Fibroblast of gingiva (primary cell): ENCODE data around the gene ATP6V1B1.

Source experiments
- DNase-seq: peaks from one replicate; pipeline ENCODE4 v3.0.0-alpha.2; 2011; ENCODE audit warnings: low read depth

ATP6V1B1 gene

DNA sequence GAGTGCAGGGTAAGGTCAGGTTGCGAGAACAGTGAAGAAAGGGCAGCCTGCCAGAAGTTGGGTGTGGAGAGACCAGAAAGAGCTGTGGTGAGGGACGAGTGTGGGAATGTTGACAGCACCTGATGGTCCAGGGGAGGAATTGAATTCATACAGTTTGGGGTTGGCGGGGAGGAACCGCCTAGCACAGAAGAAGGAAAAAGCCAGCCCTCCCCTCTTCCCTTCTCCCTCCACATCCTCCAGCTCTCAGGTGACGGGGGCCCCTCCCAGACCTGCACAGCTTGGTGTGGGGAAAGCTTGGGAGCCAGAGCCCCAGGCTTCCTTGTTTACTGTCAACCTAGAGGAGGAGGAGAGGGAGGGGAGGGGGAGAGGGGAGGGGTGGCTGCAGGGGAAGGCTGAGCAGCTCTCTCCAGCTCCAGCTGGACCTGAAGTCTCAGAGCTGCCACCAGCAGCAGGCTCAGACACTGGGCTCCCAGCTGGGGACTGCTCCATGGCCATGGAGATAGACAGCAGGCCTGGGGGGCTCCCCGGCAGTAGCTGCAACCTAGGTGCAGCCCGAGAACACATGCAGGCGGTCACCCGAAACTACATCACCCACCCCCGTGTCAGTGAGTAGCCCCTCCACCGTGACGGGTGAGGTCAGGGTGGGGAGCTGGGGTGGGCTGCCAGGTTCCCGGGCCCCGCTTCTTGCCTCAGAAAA, at the start of gene ATP6V1B1:
Gene ATP6V1B1, plus strand, starts transcription at position 433 of the 697 bp plus-strand sequence. Its CDS starts 55 bp downstream, at position 488.
- no peak for DNase-seq

- DNase-seq: no peak
Observed at GRCh38 chr2:70886541-70886987, 49.1 kb upstream of the ATP6V1B1 start.

DNA sequence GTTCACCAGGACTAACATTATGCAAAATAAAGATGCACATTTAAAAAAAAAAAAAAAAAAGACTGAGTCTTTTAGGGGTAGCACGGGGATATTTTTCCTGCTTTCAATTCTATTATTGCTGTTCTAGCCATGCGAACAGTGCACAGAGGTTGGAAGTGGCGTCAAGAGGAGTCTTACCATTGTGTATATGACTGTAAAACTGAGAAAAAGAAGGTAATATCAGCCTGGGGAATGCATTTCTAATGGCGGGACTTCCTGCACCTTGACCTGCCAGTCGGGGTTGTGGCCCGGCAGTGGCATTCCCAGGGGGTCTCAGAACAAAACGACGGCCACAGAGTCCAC, 48.5 kb upstream of the ATP6V1B1 start:
- DNase-seq: no peak

DNA sequence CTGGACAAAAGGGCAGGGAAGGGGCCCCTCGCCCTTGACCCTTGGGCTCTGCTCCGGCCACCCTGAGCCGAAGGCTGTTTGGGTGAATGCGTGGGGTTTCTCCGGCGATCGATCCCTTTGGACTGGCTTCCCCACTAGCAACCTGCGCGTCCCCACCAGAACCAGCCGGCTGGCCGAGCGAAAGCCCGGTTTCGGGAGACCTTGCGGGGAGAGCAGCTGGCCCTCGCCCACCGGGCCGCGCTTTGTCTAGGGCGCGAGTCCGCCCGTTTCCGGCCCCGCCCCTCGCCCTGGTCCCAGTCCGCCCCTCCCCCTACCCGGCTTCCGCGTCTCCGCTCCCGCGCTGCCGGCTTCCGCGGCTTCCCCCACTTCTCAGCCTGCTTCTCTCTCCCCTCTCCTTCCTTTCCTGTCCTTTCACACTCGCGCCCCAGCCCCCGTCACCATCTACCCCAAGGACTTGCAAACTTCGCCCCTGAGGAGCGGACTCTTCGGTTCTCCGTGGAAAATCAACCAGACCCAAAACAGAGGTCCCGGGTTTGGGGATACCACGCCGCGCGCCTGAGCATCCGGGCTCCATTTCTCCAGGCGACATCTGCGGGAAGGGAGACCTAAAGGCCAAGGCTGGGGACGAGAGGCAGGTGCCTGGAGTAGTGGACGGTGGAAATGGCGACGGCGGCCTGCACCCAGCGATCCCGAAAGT, 48.0 kb upstream of the ATP6V1B1 start:
- no peak for DNase-seq

GRCh38 chr2:70888366-70888922, 47.3 kb upstream of the ATP6V1B1 start:
- DNase-seq: no peak

DNA sequence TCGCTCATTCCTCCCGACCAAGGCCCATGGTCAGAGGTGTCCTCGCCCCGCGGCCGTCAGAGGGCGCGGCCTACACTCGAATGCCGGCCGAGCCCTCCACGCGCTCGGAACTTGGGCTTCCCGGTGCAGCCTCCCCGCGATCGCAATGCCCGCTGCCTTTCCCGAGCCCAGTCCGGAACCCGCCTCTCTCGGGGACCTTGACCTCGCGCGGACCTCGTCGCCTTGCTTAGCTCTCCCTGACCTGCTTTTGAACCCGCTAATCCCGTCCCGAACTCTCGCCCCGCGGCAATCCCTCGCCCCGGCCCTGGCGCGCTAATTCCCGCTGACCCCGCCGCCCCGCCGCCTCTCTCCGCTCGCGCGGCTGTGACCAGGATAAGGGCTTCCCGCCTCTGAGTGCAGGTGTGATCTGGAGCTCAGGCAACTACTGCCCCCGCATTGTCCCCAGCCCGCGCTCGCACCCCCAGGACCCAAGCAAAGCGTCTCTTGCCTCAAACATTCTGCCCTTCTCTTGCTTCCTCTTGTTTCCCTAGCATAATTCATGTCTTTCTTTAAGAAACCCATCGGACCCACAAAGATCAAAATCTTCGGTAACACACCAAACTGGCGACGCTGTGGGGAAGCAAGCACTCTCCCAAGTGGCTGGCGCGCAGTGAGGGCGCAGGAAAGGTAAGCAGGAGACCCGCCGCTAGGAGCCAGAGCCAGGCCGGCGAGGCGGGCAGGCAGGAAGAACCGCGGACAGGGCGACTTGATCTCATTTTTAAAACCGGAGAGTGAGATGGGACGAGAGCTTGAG, 46.6 kb upstream of the ATP6V1B1 start:
- DNase-seq: no peak

GRCh38 chr2:70889716-70890037, 46.0 kb upstream of the ATP6V1B1 start:
- DNase-seq: no peak

DNA sequence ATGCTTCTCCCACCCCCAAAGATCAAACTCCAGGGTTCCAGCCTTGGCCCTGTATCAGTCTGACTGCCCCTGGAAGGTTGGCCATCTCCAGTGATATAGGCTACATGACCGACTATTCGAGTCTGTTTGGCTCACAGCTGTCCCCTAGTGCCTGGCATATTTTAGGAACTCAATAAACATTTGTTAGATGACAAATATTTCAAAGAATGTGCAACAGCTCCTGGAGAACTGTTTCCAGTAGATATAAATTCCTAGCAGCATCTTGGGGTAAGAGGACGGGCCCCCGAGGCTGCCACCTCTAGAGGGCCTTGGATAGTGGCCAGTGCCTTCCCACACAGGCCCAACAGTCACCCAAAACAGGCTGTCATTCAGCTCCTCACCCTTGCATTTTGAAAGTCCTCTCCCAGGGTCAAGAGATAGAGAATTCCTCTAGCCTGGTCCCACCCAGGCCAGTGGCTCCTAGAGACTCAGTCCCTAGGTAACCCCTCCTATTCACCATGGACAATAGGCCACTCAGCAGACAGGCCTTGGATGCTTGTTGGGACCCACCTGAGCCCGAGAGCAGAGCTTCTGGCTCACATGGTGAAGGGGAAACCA, 45.1 kb upstream of the ATP6V1B1 start:
- no peak for DNase-seq

- DNase-seq: no peak
Observed at GRCh38 chr2:70891572-70892357, 43.9 kb upstream of the ATP6V1B1 start.

DNA sequence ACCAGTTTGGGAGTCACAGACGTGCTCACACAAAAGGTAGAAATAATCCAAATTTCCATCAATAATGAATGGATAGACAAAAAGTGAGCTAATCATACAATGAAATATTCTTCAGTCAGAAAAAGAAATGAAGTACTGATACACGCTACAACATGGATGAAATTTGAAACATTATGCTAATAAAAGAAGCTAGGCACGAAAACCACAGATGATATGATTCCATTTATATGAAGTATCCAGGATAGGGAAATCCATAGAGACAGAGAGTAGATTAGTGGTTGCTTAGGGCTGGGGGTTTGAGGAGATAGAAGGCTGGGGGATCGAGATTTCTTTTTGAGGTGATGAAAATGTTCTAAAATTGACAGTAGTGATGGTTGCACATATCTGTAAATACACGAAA, 43.0 kb upstream of the ATP6V1B1 start:
- no peak for DNase-seq

DNA sequence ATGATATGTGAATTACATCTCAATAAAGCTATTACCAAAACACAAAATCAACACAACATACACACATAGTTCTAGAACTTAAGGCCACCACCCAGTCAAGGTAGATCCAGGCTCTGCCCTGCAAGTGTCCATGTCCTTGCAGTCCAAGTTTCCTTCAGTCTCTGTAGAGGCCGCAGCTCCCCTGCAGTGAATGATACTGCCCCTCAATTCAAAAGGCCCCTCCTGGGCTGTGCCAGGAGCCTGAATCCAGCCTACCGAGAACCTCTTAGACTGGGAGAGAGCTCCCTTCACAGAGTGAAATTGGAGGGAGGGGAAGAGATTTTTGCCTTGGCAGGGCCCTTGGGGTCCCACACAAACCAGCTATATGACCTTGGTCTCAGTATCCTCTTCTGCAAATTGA, 42.5 kb upstream of the ATP6V1B1 start:
- no peak for DNase-seq

GRCh38 chr2:70894765-70895164, 40.9 kb upstream of the ATP6V1B1 start:
- no peak for DNase-seq

DNA sequence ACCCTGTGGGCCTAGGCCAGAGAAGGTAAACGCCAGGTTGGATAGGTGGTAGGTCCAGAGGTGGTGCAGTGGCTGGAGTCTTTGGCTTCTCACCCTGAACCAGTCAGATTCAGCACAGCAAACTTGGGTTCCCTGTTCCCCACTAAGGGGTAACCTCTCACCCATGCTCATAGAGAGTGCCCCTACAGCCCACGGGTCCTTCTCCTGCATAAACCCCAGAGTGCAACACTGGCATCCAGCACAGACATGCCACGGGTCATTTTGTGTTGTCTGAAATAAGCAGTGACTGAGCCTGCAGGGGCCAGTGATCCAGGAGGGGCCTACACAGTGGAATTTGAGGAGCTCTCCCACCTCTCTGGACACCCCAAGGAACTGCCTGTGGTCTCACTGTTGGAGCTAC, 40.5 kb upstream of the ATP6V1B1 start:
- DNase-seq: no peak

- DNase-seq: no peak
Observed at GRCh38 chr2:70895998-70896764, 39.5 kb upstream of the ATP6V1B1 start.

GRCh38 chr2:70896765-70897202, 38.9 kb upstream of the ATP6V1B1 start:
- no peak for DNase-seq

DNA sequence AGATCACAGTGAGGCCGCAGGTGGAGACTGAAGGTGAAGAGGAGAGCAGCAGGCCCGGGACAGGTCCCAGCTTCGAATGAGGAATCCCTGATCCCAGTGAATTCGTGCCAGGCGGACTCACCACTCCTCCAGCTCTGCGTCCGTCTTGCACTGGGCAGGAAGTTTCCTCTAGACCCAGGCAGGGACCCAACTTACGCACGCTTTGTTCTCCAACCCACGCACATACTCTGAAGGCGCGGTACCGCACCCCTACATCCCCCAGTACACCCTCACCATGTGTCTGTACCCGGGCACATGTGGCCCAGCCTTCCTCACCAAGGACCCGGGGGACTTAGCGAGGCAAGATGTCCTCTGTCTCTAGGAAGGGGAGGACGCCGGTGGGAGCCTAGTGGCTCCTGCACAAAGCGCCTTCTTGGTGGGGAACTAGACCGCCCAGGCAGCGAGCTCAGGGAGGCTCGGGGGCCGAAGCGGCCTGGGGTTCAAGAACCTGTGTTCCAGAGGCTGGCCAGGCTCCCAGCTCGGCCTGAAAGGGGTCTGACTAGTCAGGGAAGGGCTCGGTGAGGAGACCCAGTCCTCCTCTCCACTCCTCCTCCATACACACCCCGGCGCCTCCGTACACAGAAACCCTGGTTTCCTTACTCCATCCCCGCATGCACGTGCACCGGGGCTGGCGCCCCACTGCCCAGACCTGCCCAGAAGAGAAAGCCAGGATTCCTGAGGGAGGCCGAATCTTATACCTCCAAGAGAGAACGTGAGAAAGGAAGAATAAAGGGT, 38.3 kb upstream of the ATP6V1B1 start:
- no peak for DNase-seq

DNA sequence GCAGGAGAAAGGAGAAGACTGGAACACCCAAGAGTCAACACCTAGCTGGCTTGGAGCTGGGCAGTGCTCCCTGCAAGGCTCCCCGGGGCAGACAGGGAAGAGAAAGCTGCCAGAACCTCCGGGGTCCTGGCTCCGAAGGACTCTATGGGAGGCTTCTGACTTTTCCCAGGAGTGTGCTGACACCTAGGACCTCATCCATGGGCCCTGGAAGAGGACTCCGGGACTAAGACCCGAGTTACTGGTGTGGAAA, 37.8 kb upstream of the ATP6V1B1 start:
- DNase-seq: no peak

GRCh38 chr2:70898363-70899240, 37.1 kb upstream of the ATP6V1B1 start:
- no peak for DNase-seq
